GM12872 (cell line): ENCODE data around the gene SPIB.

Experiments
- TF ChIP-seq, protein P1 (sequence below): IDR thresholded peaks from 3 replicates; pipeline ENCODE4 v1.5.1; 2011; ENCODE audit warnings: low read depth, mild to moderate bottlenecking, low read length, moderate library complexity; ENCODE audit not compliant: insufficient read depth

SPIB gene

DNA sequence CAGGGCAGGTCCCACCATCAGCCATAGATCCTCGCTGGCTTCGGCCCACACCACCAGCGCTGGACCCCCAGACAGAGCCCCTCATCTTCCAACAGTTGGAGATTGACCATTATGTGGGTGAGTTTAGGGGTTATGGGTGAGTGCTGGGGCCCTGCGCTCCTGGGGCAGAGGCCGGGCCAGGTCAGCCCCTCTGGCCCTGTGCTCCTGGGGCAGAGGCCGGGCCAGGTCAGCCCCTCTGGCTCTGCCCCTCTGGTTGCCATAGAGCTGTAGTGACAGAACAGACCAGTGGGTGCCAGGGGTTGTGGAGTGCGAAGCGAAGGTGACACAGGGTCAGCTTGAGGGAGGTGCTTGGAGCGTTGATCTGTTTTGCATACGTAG is 19.4 kb upstream of the SPIB start:
- TF ChIP-seq, protein P1, sequence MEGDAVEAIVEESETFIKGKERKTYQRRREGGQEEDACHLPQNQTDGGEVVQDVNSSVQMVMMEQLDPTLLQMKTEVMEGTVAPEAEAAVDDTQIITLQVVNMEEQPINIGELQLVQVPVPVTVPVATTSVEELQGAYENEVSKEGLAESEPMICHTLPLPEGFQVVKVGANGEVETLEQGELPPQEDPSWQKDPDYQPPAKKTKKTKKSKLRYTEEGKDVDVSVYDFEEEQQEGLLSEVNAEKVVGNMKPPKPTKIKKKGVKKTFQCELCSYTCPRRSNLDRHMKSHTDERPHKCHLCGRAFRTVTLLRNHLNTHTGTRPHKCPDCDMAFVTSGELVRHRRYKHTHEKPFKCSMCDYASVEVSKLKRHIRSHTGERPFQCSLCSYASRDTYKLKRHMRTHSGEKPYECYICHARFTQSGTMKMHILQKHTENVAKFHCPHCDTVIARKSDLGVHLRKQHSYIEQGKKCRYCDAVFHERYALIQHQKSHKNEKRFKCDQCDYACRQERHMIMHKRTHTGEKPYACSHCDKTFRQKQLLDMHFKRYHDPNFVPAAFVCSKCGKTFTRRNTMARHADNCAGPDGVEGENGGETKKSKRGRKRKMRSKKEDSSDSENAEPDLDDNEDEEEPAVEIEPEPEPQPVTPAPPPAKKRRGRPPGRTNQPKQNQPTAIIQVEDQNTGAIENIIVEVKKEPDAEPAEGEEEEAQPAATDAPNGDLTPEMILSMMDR = no peak

- TF ChIP-seq, protein P1 = no peak
These were observed 16.9 kb upstream of the SPIB start for GRCh38 chr19:50401605-50402450.

- TF ChIP-seq, protein P1 = no peak
These were observed 16.0 kb upstream of the SPIB start for GRCh38 chr19:50402544-50403301.

DNA sequence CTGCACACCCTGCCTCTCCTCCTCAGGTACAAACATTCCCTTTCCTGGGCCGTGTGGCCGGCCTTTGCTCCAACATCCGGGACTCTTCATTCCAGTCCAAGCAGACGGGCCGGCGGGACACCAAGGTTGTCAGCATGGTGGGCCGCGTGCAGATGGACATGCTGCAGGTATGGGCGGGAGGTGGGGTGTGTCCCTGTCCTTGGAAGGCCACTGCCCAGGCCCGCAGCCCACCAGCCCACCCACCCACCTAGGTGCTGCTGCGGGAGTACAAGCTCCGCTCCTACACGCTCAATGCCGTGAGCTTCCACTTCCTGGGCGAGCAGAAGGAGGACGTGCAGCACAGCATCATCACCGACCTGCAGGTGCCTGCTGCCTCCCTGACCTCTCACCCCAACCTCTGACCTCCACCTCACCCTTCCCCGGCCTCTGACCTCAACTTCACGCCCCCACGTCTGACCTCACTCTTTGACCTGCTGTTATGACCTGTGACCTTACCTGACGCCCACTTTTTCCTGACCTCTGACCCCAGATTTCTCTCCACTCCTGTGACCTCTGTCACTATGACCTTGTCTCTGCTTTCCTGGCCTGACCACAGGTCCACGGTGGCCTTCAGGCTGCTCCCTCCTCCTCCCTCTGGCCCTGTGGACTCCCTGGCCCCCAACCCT is 12.4 kb upstream of the SPIB start:
- TF ChIP-seq, protein P1 = no peak

GRCh38 chr19:50406829-50407228 is 11.9 kb upstream of the SPIB start:
- TF ChIP-seq, protein P1 = no peak

GRCh38 chr19:50409347-50409746 is 9.4 kb upstream of the SPIB start:
- TF ChIP-seq, protein P1 = no peak

DNA sequence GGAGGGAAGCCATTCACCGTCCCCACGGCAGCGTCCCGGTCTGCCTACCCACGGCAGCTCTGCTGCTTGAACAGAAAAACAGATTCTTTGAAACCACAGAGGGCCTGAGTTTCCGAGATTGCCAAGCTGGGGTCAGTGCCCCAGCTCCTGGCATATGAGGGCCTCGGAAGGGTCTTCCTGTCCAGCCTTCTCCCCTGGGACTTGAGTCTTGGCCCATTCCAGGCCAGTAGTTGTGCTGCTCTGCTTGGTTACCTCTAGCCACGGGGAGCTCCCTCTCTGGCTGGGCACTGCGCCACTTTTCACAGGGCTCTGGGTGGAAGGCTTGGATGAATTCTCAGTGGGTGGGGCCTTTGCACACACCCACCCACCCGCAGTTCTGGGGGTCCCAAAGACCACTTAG is 8.6 kb upstream of the SPIB start:
- TF ChIP-seq, protein P1 = no peak
